Lower lobe of right lung (tissue), 2 donors: ENCODE results near the gene SLC7A6. TPM values are rescaled to one million over a fixed set of nuclear protein-coding genes. Genes with fewer than 3 reads are reported as not detected.

Experiments used
- ATAC-seq, 2 donors: fragments of 200-7000 bp; cut with Tn5 transposase; one replicate each; pipeline ENCODE4 v1.9.1; 2020 to 2022; ENCODE audit warnings: mild to moderate bottlenecking in 2 of 2, moderate library complexity in 2 of 2
- DNase-seq: peaks from one replicate; pipeline ENCODE4 v3.0.0-alpha.2; 2020
- H3K27ac ChIP-seq: fragments of 200-600 bp; one replicate; pipeline ENCODE4 v1.8.0; 2022
- H3K27me3 ChIP-seq: fragments of 200-600 bp; one replicate; pipeline ENCODE4 v1.8.0; 2022; ENCODE audit warnings: low read depth
- H3K36me3 ChIP-seq: fragments of 200-600 bp; one replicate; pipeline ENCODE4 v1.8.0; 2022; ENCODE audit warnings: mild to moderate bottlenecking
- H3K4me1 ChIP-seq: fragments of 200-600 bp; one replicate; pipeline ENCODE4 v1.8.0; 2022
- H3K4me3 ChIP-seq: fragments of 200-600 bp; one replicate; pipeline ENCODE4 v1.8.0; 2022; ENCODE audit warnings: mild to moderate bottlenecking
- H3K9me3 ChIP-seq: fragments of 200-600 bp; one replicate; pipeline ENCODE4 v1.8.0; 2022
- intact Hi-C: fragments of 100-400 bp; cut with DNase I; formaldehyde crosslinking; loops from one replicate; pipeline ENCODE4 v1.11.0; 2022
- total RNA-seq: library from RNA; stranded (reverse); fragmentation: NEBNext Ultra II Directional; extraction: Animal tissue kit (Norgen Biotek cat#: 25700); gene quantifications from one replicate; pipeline ENCODE4 v1.2.1, GENCODE V29; 2021
- TF ChIP-seq, protein P1 (sequence below): fragments of 200-600 bp; IDR thresholded peaks from one replicate; pipeline ENCODE4 v1.8.0; 2022; ENCODE audit warnings: antibody characterized with exemption, mild to moderate bottlenecking
- donor health status: DM: no; HTN: yes; CAD: no; lungs with severe emphysema.

SLC7A6 gene
- total RNA-seq, 1 donor from 2014 or later, result 47.1 TPM

DNA sequence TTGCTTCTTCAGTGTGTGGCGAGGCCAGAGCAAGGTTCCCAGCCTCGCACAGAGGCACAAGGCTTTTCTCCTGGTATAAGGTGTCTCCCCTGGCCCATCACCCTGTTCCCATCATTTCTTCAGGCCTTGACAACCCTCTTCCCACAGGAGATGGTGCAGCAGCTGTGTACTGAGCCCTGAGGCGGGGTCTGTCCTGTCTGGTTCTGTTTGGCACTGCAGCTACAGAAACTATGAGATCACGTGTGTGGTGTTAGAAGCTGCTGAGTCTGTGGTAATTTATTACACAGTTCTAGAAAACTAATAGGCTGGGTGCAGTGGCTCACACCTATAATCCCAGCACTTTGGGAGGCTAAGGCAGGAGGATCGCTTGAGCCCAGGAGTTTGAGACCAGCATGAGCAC, 11.9 kb upstream of the SLC7A6 start:
- no peak for ATAC-seq
- no peak overlapping the region for H3K27ac ChIP-seq
- peaks cover 79% of the 10 kb centered on the region for H3K36me3 ChIP-seq

DNA sequence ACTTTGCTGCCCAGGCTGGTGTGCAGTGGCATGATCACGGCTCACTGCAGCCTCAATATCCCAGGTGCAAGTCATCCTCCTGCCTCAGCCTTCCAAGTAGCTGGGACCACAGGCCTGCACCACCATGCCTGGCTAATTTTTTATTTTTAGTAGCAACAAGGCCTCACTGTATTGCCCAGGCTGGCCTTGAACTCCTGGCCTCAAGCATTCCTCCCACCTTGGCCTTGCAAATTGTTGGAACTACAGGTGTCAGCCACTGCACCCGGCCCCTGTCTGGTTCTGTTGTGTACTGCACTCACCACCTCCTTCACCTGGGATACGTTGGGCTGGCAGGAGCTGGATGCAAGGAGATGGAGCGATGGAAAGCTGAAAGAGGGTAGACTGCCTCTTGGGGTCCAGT, 10.6 kb upstream of the SLC7A6 start:
- no peak for ATAC-seq
- Histone ChIP-seq H3K4me3 (no peak overlapping the region), H3K4me1 (peaks cover 8% of the 10 kb centered on the region), H3K9me3 (no peaks in the 10 kb centered on the region), H3K27ac (no peak overlapping the region), H3K36me3 (peaks cover 88% of the 10 kb centered on the region), H3K27me3 (no peaks in the 10 kb centered on the region)
- TF ChIP-seq, protein P1, sequence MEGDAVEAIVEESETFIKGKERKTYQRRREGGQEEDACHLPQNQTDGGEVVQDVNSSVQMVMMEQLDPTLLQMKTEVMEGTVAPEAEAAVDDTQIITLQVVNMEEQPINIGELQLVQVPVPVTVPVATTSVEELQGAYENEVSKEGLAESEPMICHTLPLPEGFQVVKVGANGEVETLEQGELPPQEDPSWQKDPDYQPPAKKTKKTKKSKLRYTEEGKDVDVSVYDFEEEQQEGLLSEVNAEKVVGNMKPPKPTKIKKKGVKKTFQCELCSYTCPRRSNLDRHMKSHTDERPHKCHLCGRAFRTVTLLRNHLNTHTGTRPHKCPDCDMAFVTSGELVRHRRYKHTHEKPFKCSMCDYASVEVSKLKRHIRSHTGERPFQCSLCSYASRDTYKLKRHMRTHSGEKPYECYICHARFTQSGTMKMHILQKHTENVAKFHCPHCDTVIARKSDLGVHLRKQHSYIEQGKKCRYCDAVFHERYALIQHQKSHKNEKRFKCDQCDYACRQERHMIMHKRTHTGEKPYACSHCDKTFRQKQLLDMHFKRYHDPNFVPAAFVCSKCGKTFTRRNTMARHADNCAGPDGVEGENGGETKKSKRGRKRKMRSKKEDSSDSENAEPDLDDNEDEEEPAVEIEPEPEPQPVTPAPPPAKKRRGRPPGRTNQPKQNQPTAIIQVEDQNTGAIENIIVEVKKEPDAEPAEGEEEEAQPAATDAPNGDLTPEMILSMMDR, result no peak
- DNase-seq, result no peak
- intact Hi-C loops, result no loop called here

More for the DNA sequence above, 11.9 kb upstream of the SLC7A6 start:
- Histone ChIP-seq H3K4me3 (no peak overlapping the region), H3K4me1 (peaks cover 11% of the 10 kb centered on the region), H3K9me3 (no peaks in the 10 kb centered on the region), H3K27me3 (no peaks in the 10 kb centered on the region)
- no peak for DNase-seq
- intact Hi-C loops, result no loop called here
- TF ChIP-seq, protein P1, result no peak

DNA sequence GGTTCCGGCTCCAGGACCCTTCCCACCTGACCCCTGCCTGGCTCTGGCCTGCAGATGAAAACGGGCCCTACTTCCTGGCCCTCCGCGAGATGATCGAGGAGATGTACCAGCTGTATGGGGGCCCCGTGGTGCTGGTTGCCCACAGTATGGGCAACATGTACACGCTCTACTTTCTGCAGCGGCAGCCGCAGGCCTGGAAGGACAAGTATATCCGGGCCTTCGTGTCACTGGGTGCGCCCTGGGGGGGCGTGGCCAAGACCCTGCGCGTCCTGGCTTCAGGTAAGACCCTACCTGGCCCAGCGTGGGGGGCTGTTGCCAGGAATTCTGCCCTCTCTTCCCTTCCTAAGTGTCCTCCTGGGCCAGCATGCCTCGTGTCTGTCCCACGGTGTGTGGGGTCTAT, 8.6 kb upstream of the SLC7A6 start:
- DNase-seq (no peak), ATAC-seq (no peak)
- intact Hi-C loops, result no loop called here
- Histone ChIP-seq H3K27ac (no peak overlapping the region), H3K4me3 (no peak overlapping the region), H3K4me1 (peaks cover 8% of the 10 kb centered on the region), H3K27me3 (no peaks in the 10 kb centered on the region), H3K36me3 (peaks cover 89% of the 10 kb centered on the region), H3K9me3 (no peaks in the 10 kb centered on the region)
- TF ChIP-seq, protein P1, result no peak

DNA sequence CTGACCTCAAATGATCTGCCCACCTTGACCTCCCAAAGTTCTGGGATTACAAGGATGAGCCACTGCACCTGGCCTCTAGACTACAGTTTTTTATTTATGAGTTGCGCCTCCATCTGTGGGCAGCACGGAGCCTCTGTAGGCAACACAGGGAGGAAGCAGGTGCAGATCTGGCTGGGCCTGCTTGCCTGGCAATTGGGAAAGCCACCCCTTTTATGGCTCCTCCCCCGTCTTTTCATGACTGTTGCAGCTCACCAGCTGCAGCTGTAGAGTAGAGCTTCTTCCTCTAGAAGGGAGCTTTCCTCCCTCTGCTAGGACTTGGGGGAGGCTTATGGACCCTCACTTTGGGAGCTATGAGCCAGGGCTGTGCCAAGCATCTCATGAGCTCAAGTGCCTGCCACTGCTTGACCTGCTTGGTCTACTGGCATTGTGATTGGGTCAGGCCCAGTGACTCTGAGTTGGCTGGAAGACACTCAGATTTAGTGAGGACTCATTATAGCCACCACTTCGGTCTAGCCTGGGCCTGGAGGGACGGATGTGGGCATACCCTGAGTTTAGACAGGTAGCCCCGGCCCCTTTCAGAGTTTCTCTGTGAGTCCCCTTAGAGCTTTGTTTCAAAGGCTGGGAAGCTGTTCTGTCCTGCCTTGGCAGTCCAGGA, 6.9 kb upstream of the SLC7A6 start:
- ATAC-seq, result no peak

DNA sequence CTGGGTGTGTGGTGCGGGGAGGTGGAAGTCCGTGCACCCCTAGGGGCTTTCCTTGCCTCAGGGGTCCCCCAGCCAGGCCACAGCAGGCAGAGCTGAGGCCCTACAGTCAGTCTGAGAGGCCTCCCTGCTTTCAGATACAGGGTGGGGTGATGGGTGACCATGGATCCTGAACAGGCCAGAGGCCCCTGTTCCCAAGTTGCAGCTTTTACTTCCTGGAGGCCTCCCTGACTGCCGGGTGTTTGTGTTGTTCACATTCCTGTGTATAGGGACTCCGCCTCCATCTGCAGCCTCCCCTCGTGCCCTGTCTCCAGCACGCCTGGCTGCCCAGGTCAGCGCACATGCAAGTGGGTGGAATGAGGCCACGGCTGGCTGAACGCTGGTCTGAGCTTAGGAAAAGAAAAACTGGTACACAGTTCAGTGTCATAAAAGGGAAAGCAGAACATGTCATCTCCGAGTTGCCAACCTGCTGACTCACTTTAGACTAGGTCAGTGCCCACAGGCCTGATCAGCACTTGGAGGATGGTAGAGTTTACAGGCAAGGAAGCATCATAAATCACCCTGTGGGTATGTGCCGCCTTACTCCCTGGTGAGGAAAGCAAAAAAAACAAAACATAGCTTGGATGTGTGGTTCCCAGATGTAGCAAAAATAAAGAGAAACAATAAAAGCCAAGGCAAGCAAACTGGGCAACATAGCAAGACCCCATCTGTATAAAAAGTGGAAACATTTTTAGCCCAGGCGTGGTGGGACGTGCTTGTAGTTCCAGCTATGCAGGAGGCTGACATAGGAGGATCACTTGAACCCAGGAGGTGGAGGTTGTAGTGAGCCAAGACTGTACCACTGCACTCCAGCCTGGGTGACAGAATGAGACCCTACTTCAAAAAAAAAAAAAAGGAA, 6.2 kb upstream of the SLC7A6 start:
- TF ChIP-seq, protein P1, result no peak
- peaks cover 16% of the 10 kb centered on the region for H3K4me1 ChIP-seq
- peak overlapping the region; percentile 58 for H3K27ac ChIP-seq
- peaks cover 73% of the 10 kb centered on the region for H3K36me3 ChIP-seq
- intact Hi-C loops, result no loop called here
- ATAC-seq, result peak; percentile 44 to 50
- H3K4me3 ChIP-seq, result no peak overlapping the region
- no peaks in the 10 kb centered on the region for H3K9me3 ChIP-seq
- no peaks in the 10 kb centered on the region for H3K27me3 ChIP-seq
- peak; percentile 70 for DNase-seq

More for the DNA sequence above, 6.9 kb upstream of the SLC7A6 start:
- DNase-seq, result no peak
- Histone ChIP-seq H3K9me3 (no peaks in the 10 kb centered on the region), H3K27me3 (no peaks in the 10 kb centered on the region), H3K36me3 (peaks cover 81% of the 10 kb centered on the region), H3K27ac (peak overlapping the region; percentile 58), H3K4me1 (peaks cover 16% of the 10 kb centered on the region), H3K4me3 (no peak overlapping the region)
- intact Hi-C loops, result no loop called here
- TF ChIP-seq, protein P1, result no peak
